22Rv1 (cell line): ENCODE results near the gene CD68.

Source experiments
- H3K27ac ChIP-seq: fragments of 450-650 bp; 2 replicates; pipeline ENCODE4 v1.5.1; 2017
- ZFX ChIP-seq: fragments of 450-650 bp; IDR thresholded peaks from 2 replicates; pipeline ENCODE4 v1.6.1; 2017; ENCODE audit warnings: antibody characterized with exemption, borderline replicate concordance
- TF ChIP-seq, protein P1 (sequence below): fragments of 450-650 bp; IDR thresholded peaks from 2 replicates; pipeline ENCODE4 v1.5.1; 2017; ENCODE audit warnings: mild to moderate bottlenecking

Gene CD68

DNA sequence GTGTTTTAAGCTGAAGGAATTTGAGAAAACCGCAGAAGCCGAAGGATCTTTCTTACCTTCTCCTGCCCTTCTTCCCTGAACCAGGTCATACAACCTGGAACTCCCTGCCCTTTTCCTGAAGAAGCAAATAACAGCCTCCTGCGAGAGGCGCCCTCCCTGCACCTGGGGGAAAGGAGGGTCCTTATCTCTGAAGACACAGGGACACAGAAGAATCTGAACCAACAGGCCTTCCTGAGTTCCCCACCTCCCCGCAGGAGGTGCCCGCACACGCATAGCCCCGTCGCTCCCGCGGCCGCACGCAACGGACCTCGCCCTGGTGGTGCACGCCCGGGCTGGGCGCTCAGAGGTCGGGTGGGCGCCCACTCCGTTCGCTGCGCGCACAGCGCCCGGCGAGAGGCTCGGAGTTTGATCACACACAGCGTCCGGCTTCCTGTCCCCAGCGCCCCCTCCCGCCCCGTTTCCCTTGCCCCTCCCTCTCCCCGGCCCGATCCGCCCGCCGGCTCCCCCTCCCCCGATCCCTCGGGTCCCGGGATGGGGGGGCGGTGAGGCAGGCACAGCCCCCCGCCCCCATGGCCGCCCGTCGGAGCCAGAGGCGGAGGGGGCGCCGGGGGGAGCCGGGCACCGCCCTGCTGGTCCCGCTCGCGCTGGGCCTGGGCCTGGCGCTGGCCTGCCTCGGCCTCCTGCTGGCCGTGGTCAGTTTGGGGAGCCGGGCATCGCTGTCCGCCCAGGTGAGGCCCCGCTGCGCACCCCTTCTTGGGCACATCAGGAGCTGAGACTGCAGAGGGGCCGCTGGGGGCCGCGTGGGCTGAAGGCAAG is 30.6 kb upstream of the CD68 start, which contains the start of gene TNFSF12:
TNFSF12 (plus strand) TSS at position 474 of the 816 bp plus-strand sequence; CDS start at position 570, 96 bp downstream.
- H3K27ac ChIP-seq, result no peak within 1 kb of the TSS

DNA sequence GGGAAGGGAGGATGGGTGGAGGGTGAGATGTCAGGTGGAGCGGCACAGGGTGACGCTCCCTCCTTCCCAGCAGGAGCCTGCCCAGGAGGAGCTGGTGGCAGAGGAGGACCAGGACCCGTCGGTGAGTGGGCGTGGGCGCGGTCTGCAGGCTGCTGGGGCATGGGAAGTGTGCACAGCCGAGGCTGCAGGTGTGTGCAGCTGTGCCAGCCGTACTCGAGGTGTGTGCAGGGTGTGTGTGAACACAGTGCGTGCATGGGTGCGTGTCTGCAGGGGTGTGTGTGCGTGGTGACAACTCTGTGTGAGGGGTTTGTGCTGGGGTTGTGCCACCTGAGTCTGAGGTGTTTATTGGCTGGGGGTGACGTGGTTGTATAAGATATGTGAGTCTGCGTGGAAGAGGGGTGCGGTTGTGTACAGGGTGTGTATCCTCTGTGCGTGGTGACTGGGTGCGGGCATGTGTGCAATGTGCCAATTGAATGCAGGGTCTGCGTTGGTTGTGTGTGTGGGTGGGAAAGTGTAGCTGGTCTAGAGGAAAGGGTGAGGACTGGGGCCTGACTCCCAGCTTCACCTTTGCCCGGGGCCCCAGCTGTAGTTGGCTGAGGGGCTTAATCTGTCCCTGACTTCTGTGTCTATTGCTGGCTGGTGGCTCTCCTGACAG is 29.9 kb upstream of the CD68 start:
- no peak overlapping the region for H3K27ac ChIP-seq
- no peak for TF ChIP-seq ZFX
- TF ChIP-seq, protein P1, sequence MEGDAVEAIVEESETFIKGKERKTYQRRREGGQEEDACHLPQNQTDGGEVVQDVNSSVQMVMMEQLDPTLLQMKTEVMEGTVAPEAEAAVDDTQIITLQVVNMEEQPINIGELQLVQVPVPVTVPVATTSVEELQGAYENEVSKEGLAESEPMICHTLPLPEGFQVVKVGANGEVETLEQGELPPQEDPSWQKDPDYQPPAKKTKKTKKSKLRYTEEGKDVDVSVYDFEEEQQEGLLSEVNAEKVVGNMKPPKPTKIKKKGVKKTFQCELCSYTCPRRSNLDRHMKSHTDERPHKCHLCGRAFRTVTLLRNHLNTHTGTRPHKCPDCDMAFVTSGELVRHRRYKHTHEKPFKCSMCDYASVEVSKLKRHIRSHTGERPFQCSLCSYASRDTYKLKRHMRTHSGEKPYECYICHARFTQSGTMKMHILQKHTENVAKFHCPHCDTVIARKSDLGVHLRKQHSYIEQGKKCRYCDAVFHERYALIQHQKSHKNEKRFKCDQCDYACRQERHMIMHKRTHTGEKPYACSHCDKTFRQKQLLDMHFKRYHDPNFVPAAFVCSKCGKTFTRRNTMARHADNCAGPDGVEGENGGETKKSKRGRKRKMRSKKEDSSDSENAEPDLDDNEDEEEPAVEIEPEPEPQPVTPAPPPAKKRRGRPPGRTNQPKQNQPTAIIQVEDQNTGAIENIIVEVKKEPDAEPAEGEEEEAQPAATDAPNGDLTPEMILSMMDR, result no peak

More for the DNA sequence above, 30.6 kb upstream of the CD68 start, which contains the start of gene TNFSF12:
- no peak for TF ChIP-seq ZFX
- TF ChIP-seq, protein P1, result peak; percentile 12; the same call in 1 of the 2 replicates

DNA sequence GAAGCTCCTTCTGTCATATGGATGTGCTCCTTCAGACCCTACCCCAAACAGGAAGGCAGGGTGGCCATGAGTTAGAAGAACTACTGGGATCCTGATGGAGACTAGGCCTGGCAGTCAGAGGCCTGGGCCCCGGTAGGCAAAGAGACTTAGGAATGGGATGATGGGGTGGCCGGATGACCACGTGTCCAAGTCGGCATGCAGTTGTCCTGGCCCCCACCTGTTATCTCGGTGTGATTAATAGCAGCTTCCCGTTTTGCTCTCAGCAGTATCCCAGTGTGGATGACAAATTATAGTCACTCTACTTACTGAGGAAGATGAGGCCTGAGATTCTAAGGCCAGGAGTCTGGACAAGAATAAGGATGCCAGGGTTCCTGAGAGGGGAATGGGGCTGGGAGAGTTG is 29.1 kb upstream of the CD68 start:
- H3K27ac ChIP-seq, result no peak overlapping the region
- no peak for TF ChIP-seq ZFX
- TF ChIP-seq, protein P1, result no peak

DNA sequence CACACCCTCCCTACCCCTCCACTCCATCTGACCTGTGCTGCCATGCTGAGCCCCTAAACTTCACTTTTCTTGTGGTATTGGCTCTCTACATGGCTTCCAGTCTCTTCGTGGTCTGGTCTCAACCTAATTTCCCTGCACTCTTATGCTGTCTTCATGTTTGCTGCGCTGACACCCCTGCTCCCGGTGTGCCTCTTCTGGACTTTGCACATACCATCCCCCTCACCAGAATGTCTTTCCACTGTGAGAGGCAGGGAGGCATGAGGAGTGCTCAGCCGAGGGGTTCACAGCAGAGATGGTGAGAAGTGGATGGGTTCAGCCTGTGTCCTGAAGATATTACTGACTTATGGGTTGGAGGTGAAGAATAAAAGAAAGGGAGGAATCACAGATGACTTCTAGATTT is 28.0 kb upstream of the CD68 start:
- TF ChIP-seq, protein P1, result no peak
- TF ChIP-seq ZFX, result no peak
- H3K27ac ChIP-seq, result no peak overlapping the region

DNA sequence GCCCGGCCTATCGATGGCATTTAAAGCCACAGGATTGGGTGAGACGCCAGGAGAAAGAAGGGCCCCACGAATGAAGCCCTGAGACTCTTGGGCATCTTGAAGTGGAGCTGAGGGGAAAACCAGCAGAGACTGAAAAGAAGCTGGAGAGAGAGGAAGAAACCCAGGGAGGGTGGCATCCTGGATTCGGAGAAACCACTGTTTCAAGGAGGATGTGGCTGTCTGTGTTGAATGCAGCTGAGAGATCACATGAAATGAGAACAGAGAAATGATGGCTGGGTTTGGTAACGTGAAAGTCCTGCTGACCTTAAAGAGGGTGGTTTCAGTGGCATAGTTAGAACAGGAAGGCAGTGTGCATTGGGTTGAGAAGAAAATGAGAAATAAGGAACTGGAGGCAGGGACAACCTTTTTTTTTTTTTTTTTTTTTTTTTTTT is 26.8 kb upstream of the CD68 start:
- no peak for TF ChIP-seq ZFX
- TF ChIP-seq, protein P1, result no peak

DNA sequence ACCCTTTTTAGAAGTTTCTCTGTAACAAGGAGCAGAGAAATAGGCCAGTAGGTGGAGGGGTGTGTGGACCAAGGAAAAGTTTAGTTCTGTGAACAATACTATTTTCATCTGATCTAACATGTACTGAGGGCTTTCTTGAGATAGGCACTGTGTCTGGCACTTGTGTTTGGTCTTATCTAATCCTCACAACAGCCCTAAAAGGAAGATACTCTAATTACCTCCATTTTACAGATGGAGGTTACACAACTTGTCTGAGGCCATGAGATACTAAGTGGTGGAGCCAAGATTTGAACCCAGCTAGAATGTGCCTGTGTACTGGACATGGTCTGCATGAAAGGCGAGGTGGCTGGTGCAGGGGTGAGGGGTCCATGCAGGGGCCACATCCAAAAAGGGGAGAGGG is 26.1 kb upstream of the CD68 start:
- TF ChIP-seq ZFX, result no peak
- TF ChIP-seq, protein P1, result no peak
- no peak overlapping the region for H3K27ac ChIP-seq

More for the DNA sequence above, 26.8 kb upstream of the CD68 start:
- no peak overlapping the region for H3K27ac ChIP-seq
